ENCODE data around the gene KIF5B. TPM values are rescaled to one million over a fixed set of nuclear protein-coding genes. Genes with fewer than 3 reads are reported as not detected.

Gene KIF5B
- total and polyA plus RNA-seq, 2 of the 8 experiments (the other 6 are each of a cell fraction or from before 2014, with no cell fraction given): 9.8 to 68.4 TPM

- TF ChIP-seq, protein P1, sequence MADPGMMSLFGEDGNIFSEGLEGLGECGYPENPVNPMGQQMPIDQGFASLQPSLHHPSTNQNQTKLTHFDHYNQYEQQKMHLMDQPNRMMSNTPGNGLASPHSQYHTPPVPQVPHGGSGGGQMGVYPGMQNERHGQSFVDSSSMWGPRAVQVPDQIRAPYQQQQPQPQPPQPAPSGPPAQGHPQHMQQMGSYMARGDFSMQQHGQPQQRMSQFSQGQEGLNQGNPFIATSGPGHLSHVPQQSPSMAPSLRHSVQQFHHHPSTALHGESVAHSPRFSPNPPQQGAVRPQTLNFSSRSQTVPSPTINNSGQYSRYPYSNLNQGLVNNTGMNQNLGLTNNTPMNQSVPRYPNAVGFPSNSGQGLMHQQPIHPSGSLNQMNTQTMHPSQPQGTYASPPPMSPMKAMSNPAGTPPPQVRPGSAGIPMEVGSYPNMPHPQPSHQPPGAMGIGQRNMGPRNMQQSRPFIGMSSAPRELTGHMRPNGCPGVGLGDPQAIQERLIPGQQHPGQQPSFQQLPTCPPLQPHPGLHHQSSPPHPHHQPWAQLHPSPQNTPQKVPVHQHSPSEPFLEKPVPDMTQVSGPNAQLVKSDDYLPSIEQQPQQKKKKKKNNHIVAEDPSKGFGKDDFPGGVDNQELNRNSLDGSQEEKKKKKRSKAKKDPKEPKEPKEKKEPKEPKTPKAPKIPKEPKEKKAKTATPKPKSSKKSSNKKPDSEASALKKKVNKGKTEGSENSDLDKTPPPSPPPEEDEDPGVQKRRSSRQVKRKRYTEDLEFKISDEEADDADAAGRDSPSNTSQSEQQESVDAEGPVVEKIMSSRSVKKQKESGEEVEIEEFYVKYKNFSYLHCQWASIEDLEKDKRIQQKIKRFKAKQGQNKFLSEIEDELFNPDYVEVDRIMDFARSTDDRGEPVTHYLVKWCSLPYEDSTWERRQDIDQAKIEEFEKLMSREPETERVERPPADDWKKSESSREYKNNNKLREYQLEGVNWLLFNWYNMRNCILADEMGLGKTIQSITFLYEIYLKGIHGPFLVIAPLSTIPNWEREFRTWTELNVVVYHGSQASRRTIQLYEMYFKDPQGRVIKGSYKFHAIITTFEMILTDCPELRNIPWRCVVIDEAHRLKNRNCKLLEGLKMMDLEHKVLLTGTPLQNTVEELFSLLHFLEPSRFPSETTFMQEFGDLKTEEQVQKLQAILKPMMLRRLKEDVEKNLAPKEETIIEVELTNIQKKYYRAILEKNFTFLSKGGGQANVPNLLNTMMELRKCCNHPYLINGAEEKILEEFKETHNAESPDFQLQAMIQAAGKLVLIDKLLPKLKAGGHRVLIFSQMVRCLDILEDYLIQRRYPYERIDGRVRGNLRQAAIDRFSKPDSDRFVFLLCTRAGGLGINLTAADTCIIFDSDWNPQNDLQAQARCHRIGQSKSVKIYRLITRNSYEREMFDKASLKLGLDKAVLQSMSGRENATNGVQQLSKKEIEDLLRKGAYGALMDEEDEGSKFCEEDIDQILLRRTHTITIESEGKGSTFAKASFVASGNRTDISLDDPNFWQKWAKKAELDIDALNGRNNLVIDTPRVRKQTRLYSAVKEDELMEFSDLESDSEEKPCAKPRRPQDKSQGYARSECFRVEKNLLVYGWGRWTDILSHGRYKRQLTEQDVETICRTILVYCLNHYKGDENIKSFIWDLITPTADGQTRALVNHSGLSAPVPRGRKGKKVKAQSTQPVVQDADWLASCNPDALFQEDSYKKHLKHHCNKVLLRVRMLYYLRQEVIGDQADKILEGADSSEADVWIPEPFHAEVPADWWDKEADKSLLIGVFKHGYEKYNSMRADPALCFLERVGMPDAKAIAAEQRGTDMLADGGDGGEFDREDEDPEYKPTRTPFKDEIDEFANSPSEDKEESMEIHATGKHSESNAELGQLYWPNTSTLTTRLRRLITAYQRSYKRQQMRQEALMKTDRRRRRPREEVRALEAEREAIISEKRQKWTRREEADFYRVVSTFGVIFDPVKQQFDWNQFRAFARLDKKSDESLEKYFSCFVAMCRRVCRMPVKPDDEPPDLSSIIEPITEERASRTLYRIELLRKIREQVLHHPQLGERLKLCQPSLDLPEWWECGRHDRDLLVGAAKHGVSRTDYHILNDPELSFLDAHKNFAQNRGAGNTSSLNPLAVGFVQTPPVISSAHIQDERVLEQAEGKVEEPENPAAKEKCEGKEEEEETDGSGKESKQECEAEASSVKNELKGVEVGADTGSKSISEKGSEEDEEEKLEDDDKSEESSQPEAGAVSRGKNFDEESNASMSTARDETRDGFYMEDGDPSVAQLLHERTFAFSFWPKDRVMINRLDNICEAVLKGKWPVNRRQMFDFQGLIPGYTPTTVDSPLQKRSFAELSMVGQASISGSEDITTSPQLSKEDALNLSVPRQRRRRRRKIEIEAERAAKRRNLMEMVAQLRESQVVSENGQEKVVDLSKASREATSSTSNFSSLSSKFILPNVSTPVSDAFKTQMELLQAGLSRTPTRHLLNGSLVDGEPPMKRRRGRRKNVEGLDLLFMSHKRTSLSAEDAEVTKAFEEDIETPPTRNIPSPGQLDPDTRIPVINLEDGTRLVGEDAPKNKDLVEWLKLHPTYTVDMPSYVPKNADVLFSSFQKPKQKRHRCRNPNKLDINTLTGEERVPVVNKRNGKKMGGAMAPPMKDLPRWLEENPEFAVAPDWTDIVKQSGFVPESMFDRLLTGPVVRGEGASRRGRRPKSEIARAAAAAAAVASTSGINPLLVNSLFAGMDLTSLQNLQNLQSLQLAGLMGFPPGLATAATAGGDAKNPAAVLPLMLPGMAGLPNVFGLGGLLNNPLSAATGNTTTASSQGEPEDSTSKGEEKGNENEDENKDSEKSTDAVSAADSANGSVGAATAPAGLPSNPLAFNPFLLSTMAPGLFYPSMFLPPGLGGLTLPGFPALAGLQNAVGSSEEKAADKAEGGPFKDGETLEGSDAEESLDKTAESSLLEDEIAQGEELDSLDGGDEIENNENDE (IDR thresholded peaks at IDR 0.05; ENCODE audit: insufficient replicate concordance, low read length): no peak
- TF ChIP-seq RFX5 (IDR thresholded peaks at IDR 0.05; ENCODE audit: borderline replicate concordance, low read depth, low read length): no peak
Measured at GRCh38 chr10:32068569-32068968, 12.3 kb upstream of the KIF5B start (continued).
